Heart left ventricle (tissue), 13 donors: Measurements from ENCODE around the gene ITGB5.

Source experiments
- POLR2A ChIP-seq, 2 donors: fragments of 450-650 bp; IDR thresholded peaks; one replicate each; pipeline ENCODE4 v1.6.1; 2017; ENCODE audit warnings: antibody characterized with exemption in 2 of 2, mild to moderate bottlenecking in 2 of 2, moderate library complexity in 2 of 2
- TF ChIP-seq, protein P1 (sequence below), 12 donors: fragments of 200-600 bp; sonication (generic) in 4 of 12; IDR thresholded peaks; one replicate each; pipeline versions ENCODE4 v1.5.0 to v1.8.0; 2018 to 2022; ENCODE audit warnings: antibody characterized with exemption in 12 of 12, mild to moderate bottlenecking in 5 of 12
- donor health status: ischemic (EF 13 %, LVEDD 7.1; RV severe dilation, severe dysfunction).
- donor health status: DM: no; HTN: yes; CAD: no.
- donor health status: DM: no; HTN: no; CAD: no.
- donor health status: ischemic (EF 25% LVEDD 6.9; RV normal size, moderate dysfunction).
- donor health status: ischemic (EF 25% LVEDD 5.7; RV mildly dilated, moderate dysfunction).
- donor health status: ischemic (EF 35%, LVEDD 5.7; RV mildly dilated, moderate dysfunction).
- donor health status: nonischemic (EF 11% LVEDD 7.7; RV severe dilation, severe dysfunction).
- donor health status: DM: yes; HTN: yes; CAD: no.
- donor health status: PGD.
- donor health status: ischemic (EF 29% LVEDD 5.4; RV normal size, mild dysfunction).
- donor health status: nonischemic (EF 23%, LVEDD 6.1; RV moderate dilation, normal function).

DNA sequence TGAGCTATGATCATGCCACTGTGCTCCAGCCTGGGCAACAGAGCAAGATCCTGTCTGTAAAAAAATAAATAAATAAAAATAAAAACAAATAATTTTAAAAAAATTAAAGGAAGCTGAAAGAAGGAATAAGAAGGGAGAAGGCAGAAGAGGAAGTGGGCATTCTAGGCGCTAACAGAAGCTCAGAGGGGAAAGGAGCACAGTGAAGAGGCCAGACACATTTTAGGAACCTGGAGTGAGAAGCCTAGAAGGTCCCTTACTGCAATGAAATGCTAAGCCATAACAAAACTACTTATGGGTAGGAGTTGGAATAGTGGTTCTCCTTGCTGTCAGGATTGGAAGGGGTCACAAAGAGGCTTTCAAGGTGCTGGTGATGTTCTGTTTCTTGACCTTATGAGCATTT, 64.0 kb downstream of the ITGB5 start:
- TF ChIP-seq POLR2A (IDR thresholded peaks at IDR 0.05) = no peak
- TF ChIP-seq, protein P1, sequence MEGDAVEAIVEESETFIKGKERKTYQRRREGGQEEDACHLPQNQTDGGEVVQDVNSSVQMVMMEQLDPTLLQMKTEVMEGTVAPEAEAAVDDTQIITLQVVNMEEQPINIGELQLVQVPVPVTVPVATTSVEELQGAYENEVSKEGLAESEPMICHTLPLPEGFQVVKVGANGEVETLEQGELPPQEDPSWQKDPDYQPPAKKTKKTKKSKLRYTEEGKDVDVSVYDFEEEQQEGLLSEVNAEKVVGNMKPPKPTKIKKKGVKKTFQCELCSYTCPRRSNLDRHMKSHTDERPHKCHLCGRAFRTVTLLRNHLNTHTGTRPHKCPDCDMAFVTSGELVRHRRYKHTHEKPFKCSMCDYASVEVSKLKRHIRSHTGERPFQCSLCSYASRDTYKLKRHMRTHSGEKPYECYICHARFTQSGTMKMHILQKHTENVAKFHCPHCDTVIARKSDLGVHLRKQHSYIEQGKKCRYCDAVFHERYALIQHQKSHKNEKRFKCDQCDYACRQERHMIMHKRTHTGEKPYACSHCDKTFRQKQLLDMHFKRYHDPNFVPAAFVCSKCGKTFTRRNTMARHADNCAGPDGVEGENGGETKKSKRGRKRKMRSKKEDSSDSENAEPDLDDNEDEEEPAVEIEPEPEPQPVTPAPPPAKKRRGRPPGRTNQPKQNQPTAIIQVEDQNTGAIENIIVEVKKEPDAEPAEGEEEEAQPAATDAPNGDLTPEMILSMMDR (IDR thresholded peaks at IDR 0.05) = no peak
